ENCODE measurements around the gene GBP2. TPM values are rescaled to one million over a fixed set of nuclear protein-coding genes. Genes with fewer than 3 reads are reported as not detected.
A peak's percentile ranks its signal among the peaks of the same experiment; 100 is the strongest.

The GBP2 gene
- total RNA-seq, 2 experiments from 2014 or later: 87.6 to 91.8 TPM

- no peaks in the 10 kb centered on the region for H3K4me1 ChIP-seq (ENCODE audit: insufficient read depth, low read length)
- Mint-ChIP-seq H3K27ac (no peak overlapping the region), H3K9me3 (no peaks in the 10 kb centered on the region), H3K4me3 (no peak overlapping the region), H3K27me3 (no peaks in the 10 kb centered on the region), H3K4me1 (ENCODE audit: low read depth) (no peaks in the 10 kb centered on the region), H3K36me3 (ENCODE audit: low read depth) (peaks cover under 1% of the 10 kb centered on the region)
- DNase-seq: no peak
- CTCF ChIA-PET: no interaction called here
- intact Hi-C loops (cut with DNase I, micrococcal nuclease): no loop called here
- POLR2A ChIA-PET: no interaction called here
- no peak overlapping the region for H3K4me3 ChIP-seq (ENCODE audit: low read length)
- H3K9me3 ChIP-seq (ENCODE audit: control insufficient read depth in 1 of 2, insufficient read depth in 1 of 2, low read length in 2 of 2): no peaks in the 10 kb centered on the region
- no peaks in the 10 kb centered on the region for H3K36me3 ChIP-seq (ENCODE audit: insufficient read depth, low read length)
- no peak for TF ChIP-seq CTCF (IDR thresholded peaks at IDR 0.05)
- no peak for ATAC-seq (ENCODE audit: poor library complexity)
- no peak overlapping the region for H3K27ac ChIP-seq (ENCODE audit: low read depth in 1 of 2, low read length in 2 of 2)
- H3K27me3 ChIP-seq (ENCODE audit: control insufficient read depth in 1 of 2, insufficient read depth in 2 of 2, low read length in 2 of 2): no peaks in the 10 kb centered on the region
Observed at GRCh38 chr1:89151047-89151446, 25.1 kb upstream of the GBP2 start.

GRCh38 chr1:89149976-89150375, 24.1 kb upstream of the GBP2 start:
- no peak for TF ChIP-seq CTCF (IDR thresholded peaks at IDR 0.05)
- Mint-ChIP-seq H3K27me3 (no peaks in the 10 kb centered on the region), H3K4me1 (ENCODE audit: low read depth) (no peaks in the 10 kb centered on the region), H3K27ac (no peak overlapping the region), H3K36me3 (ENCODE audit: low read depth) (no peaks in the 10 kb centered on the region), H3K9me3 (no peaks in the 10 kb centered on the region), H3K4me3 (no peak overlapping the region)
- DNase-seq (no peak), ATAC-seq (ENCODE audit: poor library complexity) (no peak)
- no peaks in the 10 kb centered on the region for H3K36me3 ChIP-seq (ENCODE audit: insufficient read depth, low read length)
- CTCF ChIA-PET: interaction anchor here (0.6 kb wide), 1 partner anchor 175 kb away, joined by 4 read pairs; no protein-coding TSS in a partner anchor
- no peaks in the 10 kb centered on the region for H3K27me3 ChIP-seq (ENCODE audit: control insufficient read depth in 1 of 2, insufficient read depth in 2 of 2, low read length in 2 of 2)
- POLR2A ChIA-PET: interaction anchor here (0.7 kb wide), 1 partner anchor 81 kb away, joined by 3 read pairs; no protein-coding TSS in a partner anchor
- no peak overlapping the region for H3K4me3 ChIP-seq (ENCODE audit: low read length)
- no peaks in the 10 kb centered on the region for H3K9me3 ChIP-seq (ENCODE audit: control insufficient read depth in 1 of 2, insufficient read depth in 1 of 2, low read length in 2 of 2)
- intact Hi-C loops (cut with DNase I, micrococcal nuclease): no loop called here
- H3K4me1 ChIP-seq (ENCODE audit: insufficient read depth, low read length): no peaks in the 10 kb centered on the region
- no peak overlapping the region for H3K27ac ChIP-seq (ENCODE audit: low read depth in 1 of 2, low read length in 2 of 2)

- Histone ChIP-seq H3K27me3 (ENCODE audit: control insufficient read depth in 1 of 2, insufficient read depth in 2 of 2, low read length in 2 of 2) (no peaks in the 10 kb centered on the region), H3K36me3 (ENCODE audit: insufficient read depth, low read length) (no peaks in the 10 kb centered on the region), H3K27ac (ENCODE audit: low read depth in 1 of 2, low read length in 2 of 2) (no peak overlapping the region), H3K4me1 (ENCODE audit: insufficient read depth, low read length) (no peaks in the 10 kb centered on the region), H3K4me3 (ENCODE audit: low read length) (no peak overlapping the region), H3K9me3 (ENCODE audit: control insufficient read depth in 1 of 2, insufficient read depth in 1 of 2, low read length in 2 of 2) (no peaks in the 10 kb centered on the region)
- POLR2A ChIA-PET: no interaction called here
- Mint-ChIP-seq H3K36me3 (ENCODE audit: low read depth) (no peaks in the 10 kb centered on the region), H3K9me3 (no peaks in the 10 kb centered on the region), H3K4me1 (ENCODE audit: low read depth) (no peaks in the 10 kb centered on the region), H3K4me3 (no peak overlapping the region), H3K27ac (no peak overlapping the region), H3K27me3 (no peaks in the 10 kb centered on the region)
- DNase-seq (peak in 1 of 14 experiments; percentile 18), ATAC-seq (ENCODE audit: poor library complexity) (no peak)
- intact Hi-C loops (cut with DNase I, micrococcal nuclease): no loop called here
- CTCF ChIA-PET: interaction anchor here (0.6 kb wide), 1 partner anchor 175 kb away, joined by 4 read pairs; no protein-coding TSS in a partner anchor
- no peak for TF ChIP-seq CTCF (IDR thresholded peaks at IDR 0.05)
Observed at GRCh38 chr1:89149229-89149628, 23.3 kb upstream of the GBP2 start.
